Measurements from ENCODE around the gene TMEM273.

TMEM273 gene

DNA sequence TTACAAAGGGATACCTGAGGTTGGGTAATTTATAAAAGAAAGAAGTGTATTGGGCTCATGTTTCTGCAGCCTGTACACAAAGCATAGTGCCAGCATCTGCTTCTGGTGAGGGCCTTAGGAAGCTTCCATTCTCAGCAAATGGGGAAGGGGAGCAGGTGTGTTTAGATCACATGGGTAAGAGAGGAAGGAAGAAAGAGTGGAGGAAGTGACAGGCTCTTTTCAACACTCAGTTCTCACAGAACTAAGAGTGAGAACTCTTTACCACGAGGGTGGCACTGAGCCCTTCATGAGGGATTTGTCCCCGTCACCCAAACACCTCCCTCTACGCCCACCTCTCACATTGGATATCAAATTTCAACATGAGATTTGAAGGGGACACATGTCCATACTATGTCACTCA lies 53.9 kb downstream of the TMEM273 start:
- Histone ChIP-seq H3K36me3 (ENCODE audit: control insufficient read depth in 1 of 2, insufficient read depth in 2 of 2, low read length in 2 of 2) (peaks cover 0 to 1% of the 10 kb centered on the region in 2 donors), H3K27ac (ENCODE audit: low read length) (no peak overlapping the region), H3K4me1 (ENCODE audit: control insufficient read depth in 1 of 2, insufficient read depth in 2 of 2, low read length in 2 of 2) (peaks cover 0 to under 1% of the 10 kb centered on the region in 2 donors), H3K9me3 (ENCODE audit: control insufficient read depth in 1 of 2, low read length in 2 of 2) (no peaks in the 10 kb centered on the region), H3K27me3 (ENCODE audit: low read depth, low read length) (no peaks in the 10 kb centered on the region), H3K4me3 (ENCODE audit: low read depth in 1 of 2, low read length in 2 of 2) (no peak overlapping the region)

- Histone ChIP-seq H3K4me1 (ENCODE audit: control insufficient read depth in 1 of 2, insufficient read depth in 2 of 2, low read length in 2 of 2) (no peaks in the 10 kb centered on the region), H3K27ac (ENCODE audit: low read length) (no peak within 1 kb of the TSS), H3K9me3 (ENCODE audit: control insufficient read depth in 1 of 2, low read length in 2 of 2) (no peaks in the 10 kb centered on the region), H3K36me3 (ENCODE audit: control insufficient read depth in 1 of 2, insufficient read depth in 2 of 2, low read length in 2 of 2) (no peaks in the 10 kb centered on the region), H3K4me3 (ENCODE audit: low read depth in 1 of 2, low read length in 2 of 2) (no peak within 1 kb of the TSS), H3K27me3 (ENCODE audit: low read depth, low read length) (no peaks in the 10 kb centered on the region)
Observed at GRCh38 chr10:49133706-49134248, 54.4 kb downstream of the TMEM273 start, which contains the start of gene FAM170B. Gene FAM170B, minus strand, starts transcription at chr10:49134021. Its CDS starts 103 bp downstream, at chr10:49133918.

DNA sequence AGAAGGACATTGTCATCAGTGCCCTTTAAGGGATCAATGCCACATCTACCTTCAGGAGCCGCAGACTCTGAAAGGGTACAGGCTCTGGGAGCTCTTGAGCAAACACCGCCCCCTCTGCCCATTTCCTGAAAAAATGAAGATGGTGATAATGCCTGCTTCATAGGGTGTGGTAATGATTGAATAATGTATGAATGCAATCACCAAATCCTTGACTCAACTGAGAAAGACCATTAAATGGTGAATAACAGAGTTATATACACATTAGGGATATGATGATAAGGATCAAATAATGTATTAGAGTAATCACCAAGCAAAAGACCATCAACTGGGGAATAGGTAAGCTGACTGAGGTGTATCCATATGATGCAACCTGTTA lies 55.8 kb downstream of the TMEM273 start:
- Histone ChIP-seq H3K4me3 (ENCODE audit: low read depth in 1 of 2, low read length in 2 of 2) (no peak overlapping the region), H3K9me3 (ENCODE audit: control insufficient read depth in 1 of 2, low read length in 2 of 2) (no peaks in the 10 kb centered on the region), H3K4me1 (ENCODE audit: control insufficient read depth in 1 of 2, insufficient read depth in 2 of 2, low read length in 2 of 2) (no peaks in the 10 kb centered on the region), H3K27ac (ENCODE audit: low read length) (no peak overlapping the region), H3K27me3 (ENCODE audit: low read depth, low read length) (no peaks in the 10 kb centered on the region), H3K36me3 (ENCODE audit: control insufficient read depth in 1 of 2, insufficient read depth in 2 of 2, low read length in 2 of 2) (no peaks in the 10 kb centered on the region)

- no peak overlapping the region for H3K27ac ChIP-seq (ENCODE audit: low read length)
- no peak overlapping the region for H3K4me3 ChIP-seq (ENCODE audit: low read depth in 1 of 2, low read length in 2 of 2)
- no peaks in the 10 kb centered on the region for H3K27me3 ChIP-seq (ENCODE audit: low read depth, low read length)
- H3K36me3 ChIP-seq (ENCODE audit: control insufficient read depth in 1 of 2, insufficient read depth in 2 of 2, low read length in 2 of 2), result no peaks in the 10 kb centered on the region
- H3K4me1 ChIP-seq (ENCODE audit: control insufficient read depth in 1 of 2, insufficient read depth in 2 of 2, low read length in 2 of 2), result no peaks in the 10 kb centered on the region
- H3K9me3 ChIP-seq (ENCODE audit: control insufficient read depth in 1 of 2, low read length in 2 of 2), result no peaks in the 10 kb centered on the region
Observed at GRCh38 chr10:49131507-49132361, 56.5 kb downstream of the TMEM273 start.

- H3K36me3 ChIP-seq (ENCODE audit: control insufficient read depth in 1 of 2, insufficient read depth in 2 of 2, low read length in 2 of 2), result no peaks in the 10 kb centered on the region
- no peaks in the 10 kb centered on the region for H3K9me3 ChIP-seq (ENCODE audit: control insufficient read depth in 1 of 2, low read length in 2 of 2)
- H3K4me3 ChIP-seq (ENCODE audit: low read depth in 1 of 2, low read length in 2 of 2), result no peak overlapping the region
- no peaks in the 10 kb centered on the region for H3K4me1 ChIP-seq (ENCODE audit: control insufficient read depth in 1 of 2, insufficient read depth in 2 of 2, low read length in 2 of 2)
- no peaks in the 10 kb centered on the region for H3K27me3 ChIP-seq (ENCODE audit: low read depth, low read length)
- no peak overlapping the region for H3K27ac ChIP-seq (ENCODE audit: low read length)
Observed at GRCh38 chr10:49129376-49129775, 58.8 kb downstream of the TMEM273 start.

DNA sequence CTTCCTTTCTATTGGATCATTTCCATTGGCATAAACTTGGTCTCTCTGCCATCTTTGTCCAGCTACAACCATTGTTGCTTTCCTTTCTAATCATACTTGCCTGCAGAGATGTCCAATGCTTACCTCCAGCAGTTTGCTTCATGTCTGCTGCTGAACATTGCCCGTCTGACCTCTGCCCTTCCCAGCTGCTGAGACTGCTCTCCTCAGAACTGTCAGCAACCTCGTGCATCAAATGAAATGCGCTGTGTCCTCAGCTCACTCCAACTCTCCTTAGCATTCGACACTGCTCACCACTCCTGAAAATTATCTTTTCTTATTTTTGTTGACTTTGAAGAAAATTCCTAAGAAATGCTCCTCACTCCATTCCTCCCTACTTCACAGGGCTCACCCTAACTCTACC lies 59.3 kb downstream of the TMEM273 start:
- Histone ChIP-seq H3K27me3 (ENCODE audit: low read depth, low read length) (no peaks in the 10 kb centered on the region), H3K4me1 (ENCODE audit: control insufficient read depth in 1 of 2, insufficient read depth in 2 of 2, low read length in 2 of 2) (no peaks in the 10 kb centered on the region), H3K36me3 (ENCODE audit: control insufficient read depth in 1 of 2, insufficient read depth in 2 of 2, low read length in 2 of 2) (no peaks in the 10 kb centered on the region), H3K4me3 (ENCODE audit: low read depth in 1 of 2, low read length in 2 of 2) (no peak overlapping the region), H3K9me3 (ENCODE audit: control insufficient read depth in 1 of 2, low read length in 2 of 2) (no peaks in the 10 kb centered on the region), H3K27ac (ENCODE audit: low read length) (no peak overlapping the region)

- H3K27ac ChIP-seq (ENCODE audit: low read length), result no peak overlapping the region
- H3K9me3 ChIP-seq (ENCODE audit: control insufficient read depth in 1 of 2, low read length in 2 of 2), result no peaks in the 10 kb centered on the region
- H3K27me3 ChIP-seq (ENCODE audit: low read depth, low read length), result no peaks in the 10 kb centered on the region
- no peaks in the 10 kb centered on the region for H3K36me3 ChIP-seq (ENCODE audit: control insufficient read depth in 1 of 2, insufficient read depth in 2 of 2, low read length in 2 of 2)
- no peak overlapping the region for H3K4me3 ChIP-seq (ENCODE audit: low read depth in 1 of 2, low read length in 2 of 2)
- H3K4me1 ChIP-seq (ENCODE audit: control insufficient read depth in 1 of 2, insufficient read depth in 2 of 2, low read length in 2 of 2), result no peaks in the 10 kb centered on the region
Observed at GRCh38 chr10:49123981-49124950, 63.9 kb downstream of the TMEM273 start.

DNA sequence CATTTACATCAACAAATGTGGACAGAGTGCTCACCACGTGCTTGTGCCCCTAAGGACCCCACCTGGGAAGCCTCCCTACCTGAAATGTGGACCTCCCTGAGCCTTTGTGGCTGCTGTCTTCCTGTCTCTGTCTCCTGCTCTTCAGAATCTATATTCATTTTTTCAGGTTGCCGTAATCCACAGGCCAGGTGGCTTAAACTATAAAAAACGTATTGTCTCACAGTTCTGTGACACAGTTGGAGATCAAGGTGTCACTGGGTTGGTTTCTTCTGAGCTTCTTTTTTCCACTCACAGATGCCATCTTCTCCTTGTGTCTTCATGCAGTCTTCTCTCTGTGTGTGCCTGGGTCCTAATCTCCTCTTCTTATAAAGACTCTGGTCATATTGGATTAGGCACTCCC lies 67.3 kb downstream of the TMEM273 start:
- H3K4me1 ChIP-seq (ENCODE audit: control insufficient read depth in 1 of 2, insufficient read depth in 2 of 2, low read length in 2 of 2), result no peaks in the 10 kb centered on the region
- no peaks in the 10 kb centered on the region for H3K27me3 ChIP-seq (ENCODE audit: low read depth, low read length)
- no peaks in the 10 kb centered on the region for H3K36me3 ChIP-seq (ENCODE audit: control insufficient read depth in 1 of 2, insufficient read depth in 2 of 2, low read length in 2 of 2)
- H3K9me3 ChIP-seq (ENCODE audit: control insufficient read depth in 1 of 2, low read length in 2 of 2), result no peaks in the 10 kb centered on the region
- no peak overlapping the region for H3K4me3 ChIP-seq (ENCODE audit: low read depth in 1 of 2, low read length in 2 of 2)
- H3K27ac ChIP-seq (ENCODE audit: low read length), result no peak overlapping the region

GRCh38 chr10:49119746-49120145 lies 68.4 kb downstream of the TMEM273 start:
- Histone ChIP-seq H3K9me3 (ENCODE audit: control insufficient read depth in 1 of 2, low read length in 2 of 2) (no peaks in the 10 kb centered on the region), H3K4me3 (ENCODE audit: low read depth in 1 of 2, low read length in 2 of 2) (no peak overlapping the region), H3K27me3 (ENCODE audit: low read depth, low read length) (no peaks in the 10 kb centered on the region), H3K36me3 (ENCODE audit: control insufficient read depth in 1 of 2, insufficient read depth in 2 of 2, low read length in 2 of 2) (no peaks in the 10 kb centered on the region), H3K4me1 (ENCODE audit: control insufficient read depth in 1 of 2, insufficient read depth in 2 of 2, low read length in 2 of 2) (no peaks in the 10 kb centered on the region), H3K27ac (ENCODE audit: low read length) (no peak overlapping the region)

DNA sequence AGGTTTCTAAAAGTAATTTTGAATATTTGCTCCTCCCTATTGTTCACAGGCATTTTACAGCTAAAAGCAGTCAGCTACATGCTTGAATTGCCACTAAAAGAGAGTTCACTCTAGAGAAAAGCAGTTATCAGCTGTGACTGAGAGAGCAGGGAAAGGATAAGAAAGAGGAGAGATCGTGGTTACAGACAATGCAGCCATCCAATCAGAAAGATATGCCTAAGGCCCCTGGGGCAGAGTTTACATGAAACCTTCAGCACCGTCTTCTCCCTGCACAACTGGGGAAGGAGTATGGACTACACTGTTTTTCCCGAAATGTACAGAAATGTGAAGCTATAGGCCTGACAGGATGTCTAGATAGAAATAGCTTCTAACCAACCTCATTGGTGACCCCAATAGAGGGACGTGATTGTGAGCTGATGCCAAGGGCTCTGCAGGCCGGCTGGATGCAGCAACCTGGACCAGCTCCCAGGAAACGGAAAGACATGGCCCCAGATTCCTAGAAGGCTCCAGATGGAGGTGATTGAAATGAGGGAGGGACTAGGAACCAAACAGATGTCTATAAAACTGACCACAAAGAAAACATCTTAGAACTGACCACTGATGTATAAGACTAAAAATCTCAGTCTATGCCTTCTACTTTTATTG lies 69.6 kb downstream of the TMEM273 start:
- H3K27me3 ChIP-seq (ENCODE audit: low read depth, low read length), result no peaks in the 10 kb centered on the region
- H3K27ac ChIP-seq (ENCODE audit: low read length), result no peak overlapping the region
- H3K9me3 ChIP-seq (ENCODE audit: control insufficient read depth in 1 of 2, low read length in 2 of 2), result no peaks in the 10 kb centered on the region
- no peak overlapping the region for H3K4me3 ChIP-seq (ENCODE audit: low read depth in 1 of 2, low read length in 2 of 2)
- H3K4me1 ChIP-seq (ENCODE audit: control insufficient read depth in 1 of 2, insufficient read depth in 2 of 2, low read length in 2 of 2), result peaks cover 0 to 3% of the 10 kb centered on the region in 2 donors
- H3K36me3 ChIP-seq (ENCODE audit: control insufficient read depth in 1 of 2, insufficient read depth in 2 of 2, low read length in 2 of 2), result no peaks in the 10 kb centered on the region
